Measurements from ENCODE around the gene ELF4.

Gene ELF4

DNA sequence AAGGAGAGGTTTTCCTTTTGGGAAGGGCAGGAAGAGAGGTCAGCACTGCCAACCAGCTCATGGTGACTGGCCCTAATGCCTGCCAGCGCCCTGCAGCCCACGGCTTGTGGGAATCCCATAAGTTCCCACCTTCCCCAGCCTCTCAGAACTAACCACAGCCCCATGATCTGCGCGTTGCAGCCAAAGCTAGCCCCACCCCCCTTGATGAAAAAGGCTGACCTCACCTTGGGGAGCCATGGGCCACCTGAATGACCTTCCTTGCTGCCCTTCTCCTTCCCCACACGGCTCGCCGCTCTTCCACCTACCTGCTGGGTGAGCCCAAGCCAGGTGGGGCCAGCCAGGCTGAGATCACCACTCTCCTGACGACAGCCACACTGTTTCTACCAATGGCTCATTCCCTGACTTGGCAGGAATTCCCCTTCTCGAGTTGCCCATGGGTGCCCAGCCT is 3.9 kb upstream of the ELF4 start:
- no peak for DNase-seq (ENCODE audit: low spot score)

- DNase-seq (ENCODE audit: low spot score), result no peak
Measured at GRCh38 chrX:130111220-130112154, 1.2 kb upstream of the ELF4 start.

DNA sequence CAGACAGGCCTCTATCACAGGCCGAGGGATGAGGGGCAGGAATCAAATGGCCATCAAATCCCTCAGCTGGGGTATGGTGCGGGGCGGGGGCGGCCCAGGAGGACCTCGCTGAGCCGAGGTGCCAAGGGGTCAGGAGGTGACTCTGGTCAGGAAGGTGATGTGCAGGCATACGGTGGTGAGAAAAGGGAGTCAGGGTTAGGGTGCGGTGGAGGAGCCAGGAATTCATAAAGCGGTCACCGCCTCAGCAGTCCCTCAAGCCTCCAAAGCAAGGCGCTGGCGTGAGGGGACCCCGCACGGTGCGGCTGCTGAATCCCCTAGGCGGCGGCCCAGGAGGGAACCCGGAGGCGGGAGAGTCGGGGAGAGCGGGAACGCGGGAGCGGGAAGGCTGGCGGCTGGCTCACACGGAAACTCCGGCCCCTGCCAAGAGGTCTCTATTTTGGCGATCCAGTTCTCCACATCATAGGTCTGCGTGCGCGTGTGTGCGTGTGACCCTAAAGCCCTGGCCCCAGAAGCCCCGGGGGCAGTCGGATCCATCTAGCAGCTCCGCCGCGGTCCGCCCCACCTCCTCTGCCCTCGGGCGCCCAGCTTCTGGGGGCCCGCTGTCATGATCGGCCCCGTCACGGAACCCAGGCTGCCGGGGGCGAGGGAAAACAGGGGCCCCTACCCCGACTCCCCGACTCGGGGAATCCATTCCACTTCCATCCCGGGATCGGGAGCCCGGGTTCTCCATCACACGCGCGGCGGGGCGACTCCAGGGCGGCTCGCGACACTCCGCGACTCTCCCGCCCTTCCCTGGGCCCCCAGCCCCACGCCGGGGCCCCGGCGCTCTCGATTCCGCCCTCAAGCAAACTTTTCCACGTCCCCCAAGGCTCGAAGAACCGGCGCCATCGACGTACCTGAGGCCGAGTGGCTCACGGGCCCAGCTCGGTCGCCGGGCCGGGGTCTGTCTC is 593 bp downstream of the ELF4 start:
- no peak for DNase-seq (ENCODE audit: low spot score)

GRCh38 chrX:130108647-130109428 is 1.5 kb downstream of the ELF4 start:
- no peak for DNase-seq (ENCODE audit: low spot score)

- no peak for DNase-seq (ENCODE audit: low spot score)
Measured at GRCh38 chrX:130106071-130106470, 4.2 kb downstream of the ELF4 start.

GRCh38 chrX:130105244-130105643 is 5.1 kb downstream of the ELF4 start:
- DNase-seq (ENCODE audit: low spot score), result no peak

- DNase-seq (ENCODE audit: low spot score), result no peak
Measured at GRCh38 chrX:130103605-130104004, 6.7 kb downstream of the ELF4 start.

- DNase-seq (ENCODE audit: low spot score), result no peak
Measured at GRCh38 chrX:130100180-130100579, 10.1 kb downstream of the ELF4 start.

DNA sequence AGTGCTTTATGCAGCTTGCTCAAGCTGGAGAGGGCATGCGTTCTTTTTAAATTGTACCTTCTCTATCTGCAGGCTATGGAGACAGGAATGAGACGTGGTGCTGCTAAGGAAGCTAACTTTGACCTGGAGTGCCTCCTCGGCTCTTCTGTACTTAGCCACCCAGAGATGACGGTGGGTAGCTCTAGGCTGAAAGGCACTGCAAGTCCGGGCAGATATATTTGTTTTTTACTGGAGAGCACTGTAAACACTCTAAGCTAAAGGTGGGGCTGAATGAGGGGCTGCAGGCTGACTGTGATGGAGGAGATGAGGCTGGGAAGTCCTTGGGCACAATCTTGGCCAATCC is 12.1 kb downstream of the ELF4 start:
- no peak for DNase-seq (ENCODE audit: low spot score)

GRCh38 chrX:130097507-130098209 is 12.6 kb downstream of the ELF4 start:
- DNase-seq (ENCODE audit: low spot score), result no peak

DNA sequence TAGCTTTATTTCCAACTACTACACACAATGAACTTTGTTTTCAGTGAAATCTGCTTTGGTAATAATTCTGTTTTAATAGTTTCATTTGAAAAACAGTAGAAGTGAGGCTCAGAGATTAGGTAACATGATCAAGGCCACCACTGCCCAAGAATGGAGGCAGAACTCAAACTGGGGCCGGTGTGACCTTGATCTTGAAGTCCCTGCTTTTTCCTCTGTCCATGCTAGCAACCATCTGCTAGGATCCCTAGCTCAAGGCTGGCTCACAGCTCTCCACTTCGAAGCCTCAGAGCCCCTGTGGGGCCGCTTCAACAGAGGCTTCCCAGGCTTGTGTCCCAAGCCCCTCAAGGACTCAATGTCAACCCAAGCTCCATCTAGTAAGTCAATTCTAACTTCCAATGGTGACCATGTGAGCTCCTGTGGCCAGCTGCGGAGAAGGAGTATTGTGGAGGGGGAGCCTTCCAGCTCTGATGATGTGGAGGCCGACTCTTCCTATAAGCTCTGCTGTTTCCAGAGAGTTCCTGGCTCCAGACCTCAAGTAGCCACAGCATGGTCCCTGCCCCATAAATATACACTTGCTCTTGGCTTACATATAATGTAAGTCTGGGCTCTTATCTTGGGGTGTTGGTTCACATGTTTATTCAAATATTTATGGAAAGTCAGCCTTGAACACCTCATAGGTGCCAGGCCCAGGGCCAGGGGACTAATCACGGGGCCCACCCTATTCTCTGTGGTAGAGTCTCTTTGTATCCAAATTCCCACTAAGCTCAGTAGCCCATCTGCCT is 14.9 kb downstream of the ELF4 start:
- DNase-seq (ENCODE audit: low spot score), result no peak

DNA sequence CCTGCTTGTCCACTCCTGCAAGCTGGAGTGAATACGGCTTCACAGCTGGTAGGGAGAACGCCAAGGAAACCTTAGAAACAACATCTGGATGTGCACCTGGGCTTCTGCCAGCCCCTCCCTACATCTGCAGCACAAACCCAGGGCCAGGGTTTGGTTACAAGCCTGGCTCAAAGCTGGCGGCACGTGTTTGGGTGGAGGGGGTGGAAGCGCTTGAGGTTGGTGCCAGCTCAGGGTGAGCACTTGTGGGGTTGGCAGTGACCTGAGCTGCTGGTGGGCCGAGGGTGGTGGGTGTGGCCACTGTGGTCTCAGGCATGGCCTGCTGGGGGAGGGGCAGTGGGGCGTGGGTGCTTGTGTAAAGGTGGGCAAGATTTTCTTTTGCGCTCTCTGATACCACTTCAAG is 15.6 kb downstream of the ELF4 start:
- DNase-seq (ENCODE audit: low spot score), result no peak

DNA sequence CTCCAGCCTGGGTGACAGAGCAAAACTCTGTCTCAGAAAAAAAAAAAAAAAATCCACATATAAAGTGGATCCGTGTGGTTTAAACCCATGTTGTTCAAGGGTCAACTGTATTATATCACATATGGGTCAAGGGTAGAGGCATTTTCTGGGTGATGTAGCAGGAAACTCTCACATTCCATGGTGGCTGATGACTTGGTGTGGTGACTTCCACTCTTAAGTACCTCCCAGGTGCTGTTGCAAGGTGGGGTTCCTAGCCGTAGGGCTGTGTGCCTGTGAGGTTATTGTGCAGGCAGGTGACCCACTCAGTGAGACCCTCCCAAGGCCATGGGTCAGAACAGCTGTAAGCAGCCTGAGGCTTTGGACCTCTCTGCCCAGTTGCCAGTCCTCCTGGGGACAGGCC is 17.0 kb downstream of the ELF4 start:
- DNase-seq (ENCODE audit: low spot score), result no peak

GRCh38 chrX:130091980-130092522 is 18.2 kb downstream of the ELF4 start:
- no peak for DNase-seq (ENCODE audit: low spot score)

GRCh38 chrX:130090364-130090763 is 19.9 kb downstream of the ELF4 start:
- DNase-seq (ENCODE audit: low spot score), result no peak

DNA sequence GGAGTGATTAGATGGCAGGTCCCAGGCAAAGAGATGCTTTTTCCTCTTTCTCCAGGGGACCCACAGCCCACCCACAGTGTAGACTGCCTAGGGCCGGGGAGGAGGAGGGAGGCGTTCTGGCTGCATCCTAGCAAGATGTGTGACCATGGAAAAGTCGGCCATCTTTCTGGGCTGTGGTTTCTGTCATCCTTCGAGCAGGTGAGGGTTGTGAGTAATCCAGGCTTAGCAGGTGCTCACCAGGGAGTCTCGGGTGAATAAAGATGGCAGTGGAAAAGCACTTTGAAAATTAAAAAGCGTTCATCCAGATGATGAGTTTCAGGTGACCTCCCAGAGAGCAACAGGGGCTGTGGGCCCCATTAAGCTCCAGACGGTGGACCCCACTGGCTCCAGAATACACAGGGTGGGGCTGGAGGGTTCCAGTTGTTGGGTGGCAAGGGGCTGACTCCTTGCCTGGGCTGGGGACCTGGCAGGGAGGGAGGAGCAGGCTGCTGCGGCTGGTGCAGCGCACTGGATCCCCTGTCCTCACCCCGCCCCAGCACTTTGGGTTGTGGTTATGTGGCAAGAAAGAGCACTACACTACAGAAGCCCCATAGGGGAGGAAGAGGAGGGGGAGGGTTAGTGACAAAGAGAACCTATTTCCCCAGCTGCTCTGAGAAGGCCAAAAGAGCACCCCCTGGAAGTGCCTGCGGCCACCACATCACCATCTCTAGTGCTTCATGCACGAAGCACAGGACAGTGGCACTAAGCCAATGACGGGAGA is 23.7 kb downstream of the ELF4 start:
- no peak for DNase-seq (ENCODE audit: low spot score)

- DNase-seq (ENCODE audit: low spot score), result no peak
Measured at GRCh38 chrX:130085551-130086446, 24.5 kb downstream of the ELF4 start.

GRCh38 chrX:130084631-130085237 is 25.6 kb downstream of the ELF4 start:
- no peak for DNase-seq (ENCODE audit: low spot score)

Measured in Ammon's horn (tissue), 1 donor.